Measurements from ENCODE around the gene RASL10B.

Gene RASL10B

GRCh38 chr17:35766489-35766877 is 35.0 kb downstream of the RASL10B start:
- DNase-seq: no peak

- no peak for DNase-seq
Observed at GRCh38 chr17:35766903-35767510, 35.6 kb downstream of the RASL10B start.

DNA sequence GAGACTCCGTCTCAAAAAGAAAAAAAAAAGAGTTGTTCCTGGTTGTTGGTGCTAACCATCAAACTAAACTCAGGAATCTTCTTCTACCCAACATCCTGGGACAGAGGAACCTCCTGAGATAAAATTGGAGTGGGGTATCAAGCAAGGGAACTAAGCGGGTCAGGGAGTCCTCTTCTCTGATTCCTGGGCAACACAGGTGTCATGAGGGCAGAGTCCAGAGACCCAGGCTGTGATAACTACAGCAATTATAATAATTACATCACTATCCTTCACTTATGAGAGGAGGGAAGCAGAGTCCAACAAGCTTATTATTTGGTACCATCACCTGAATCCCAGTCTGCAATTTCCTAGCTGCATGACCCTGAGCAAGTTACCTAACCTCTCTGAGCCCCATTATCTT is 37.4 kb downstream of the RASL10B start:
- DNase-seq: no peak

- no peak for DNase-seq
Observed at GRCh38 chr17:35769895-35770486, 38.6 kb downstream of the RASL10B start.

GRCh38 chr17:35773129-35773528 is 41.7 kb downstream of the RASL10B start:
- no peak for DNase-seq

GRCh38 chr17:35773679-35774425 is 42.4 kb downstream of the RASL10B start:
- DNase-seq: no peak

- DNase-seq: no peak
Observed at GRCh38 chr17:35774499-35774898, 43.1 kb downstream of the RASL10B start.

DNA sequence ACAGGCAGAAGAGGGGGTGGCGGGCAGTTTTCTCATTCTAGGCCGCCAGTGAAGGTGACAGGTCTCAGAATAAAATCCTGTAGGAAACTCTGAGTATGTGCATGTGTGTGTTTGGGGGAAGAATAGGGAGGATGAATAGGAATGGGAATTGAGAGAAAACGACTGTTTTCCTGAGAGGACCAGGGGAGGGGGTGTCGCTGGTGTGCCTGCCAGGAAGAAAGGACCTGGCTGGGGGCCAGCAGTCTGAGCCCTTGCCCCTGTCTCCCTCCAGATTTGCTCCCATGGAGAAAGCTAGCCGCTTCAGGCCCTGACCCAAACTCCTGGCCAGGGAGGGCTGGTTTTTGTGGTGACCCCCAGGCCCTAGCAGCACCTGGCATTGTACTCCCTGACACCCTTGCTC is 43.6 kb downstream of the RASL10B start:
- DNase-seq: no peak

DNA sequence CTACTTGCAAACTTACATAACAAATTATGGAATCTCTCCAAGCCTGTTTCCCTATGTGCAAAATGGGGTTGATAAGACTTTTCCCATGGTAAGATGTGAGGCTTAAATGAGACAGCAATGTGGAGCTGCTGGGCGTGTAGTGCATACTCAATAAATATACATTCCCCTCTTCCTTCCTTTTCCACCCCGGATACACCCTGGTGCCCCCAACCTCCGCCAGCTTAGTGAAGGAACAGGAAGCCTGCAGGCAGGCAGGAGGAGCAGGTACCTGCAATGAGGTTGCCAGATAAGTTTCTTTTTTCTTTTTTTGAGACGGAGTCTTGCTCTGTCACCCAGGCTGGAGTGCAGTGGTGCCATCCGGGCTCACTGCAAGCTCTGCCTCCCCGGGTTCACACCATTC is 44.1 kb downstream of the RASL10B start:
- no peak for DNase-seq

GRCh38 chr17:35778641-35779196 is 47.3 kb downstream of the RASL10B start:
- DNase-seq: no peak

DNA sequence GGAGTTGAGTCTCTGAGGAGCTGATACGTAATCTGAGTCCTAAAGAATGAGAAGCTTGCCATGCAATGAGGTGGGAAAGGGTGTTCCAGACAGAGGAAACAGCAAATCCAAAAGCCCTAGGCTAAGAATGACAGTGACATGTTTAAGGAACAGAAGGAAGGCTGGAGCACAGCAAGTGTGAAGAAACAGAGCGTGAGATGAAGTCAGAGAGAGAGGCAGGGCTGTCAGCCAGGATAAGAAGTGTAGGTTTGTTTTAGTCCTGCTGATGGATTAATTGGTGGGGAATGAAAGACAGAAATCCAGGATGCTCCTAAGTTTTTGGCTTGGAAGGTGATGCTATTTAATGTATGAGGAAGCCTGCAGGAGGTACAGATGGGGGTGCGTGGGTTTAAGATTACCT is 49.5 kb downstream of the RASL10B start:
- DNase-seq: no peak

GRCh38 chr17:35784895-35785294 is 53.5 kb downstream of the RASL10B start:
- DNase-seq: no peak

DNA sequence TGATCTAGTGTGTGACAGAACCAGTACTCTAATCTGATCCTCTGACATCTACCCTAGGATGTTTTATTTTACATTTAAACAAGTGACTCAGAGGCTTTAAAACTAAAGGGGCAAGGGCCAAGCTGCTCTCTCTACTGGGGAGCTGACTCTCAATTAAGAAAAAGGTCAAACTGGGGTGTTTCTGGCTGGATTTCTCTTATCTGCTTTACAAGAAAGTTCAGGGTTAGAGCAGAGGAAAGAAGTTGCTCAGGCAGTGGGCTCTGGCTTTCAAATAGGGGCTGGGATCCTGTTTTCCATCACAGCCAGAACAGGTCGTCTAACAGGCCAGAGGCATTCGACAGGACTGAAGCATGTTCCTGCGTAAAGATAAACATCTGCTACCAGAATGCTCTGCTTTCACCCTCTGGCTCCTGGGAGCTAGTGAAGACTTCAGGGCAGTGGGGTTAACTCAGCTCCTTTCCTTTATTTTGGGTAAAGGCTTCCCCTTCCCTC is 55.5 kb downstream of the RASL10B start:
- no peak for DNase-seq

GRCh38 chr17:35788477-35789368 is 57.3 kb downstream of the RASL10B start:
- no peak for DNase-seq

- DNase-seq: no peak
Observed at GRCh38 chr17:35790841-35791240, 59.4 kb downstream of the RASL10B start.

DNA sequence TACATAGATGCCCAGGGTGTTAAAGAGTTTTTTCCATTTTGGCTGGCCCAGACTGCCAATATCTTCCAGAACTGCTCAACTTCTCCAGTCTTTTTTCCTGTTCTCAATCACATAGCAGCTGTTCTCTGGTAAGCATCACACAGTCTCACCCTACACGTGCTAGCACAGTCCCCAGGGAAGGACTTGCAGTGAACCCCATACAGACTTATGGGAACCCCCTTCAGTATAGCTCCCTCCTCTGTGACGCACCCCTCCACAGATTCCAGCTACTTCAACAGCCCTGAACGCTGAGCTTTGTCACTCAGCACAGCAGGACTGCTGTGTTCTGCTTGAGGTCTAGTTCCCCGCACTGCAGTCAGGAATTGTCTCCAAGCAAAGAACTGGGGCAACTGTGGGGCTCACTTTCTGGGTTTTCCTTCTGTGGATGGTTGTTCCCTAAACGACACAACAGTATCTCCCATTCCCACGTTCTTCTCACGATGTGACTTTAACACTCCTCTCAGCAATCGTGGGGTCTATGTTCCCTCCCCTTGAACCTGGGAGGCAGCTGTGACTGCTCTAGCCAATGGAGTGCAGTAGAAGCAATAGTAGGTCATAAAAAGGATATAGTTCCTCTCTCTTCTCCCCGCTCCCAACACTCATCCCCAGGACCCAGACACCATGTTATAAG is 60.4 kb downstream of the RASL10B start:
- DNase-seq: no peak
